Right hindlimb (tissue), 1 donor: ENCODE results near the gene FCN3.

Experiments used
- DNase-seq: peaks from one replicate; pipeline ENCODE4 v3.0.0-alpha.2; 2018

FCN3 gene

GRCh38 chr1:27356619-27357280 lies 17.9 kb downstream of the FCN3 start:
- DNase-seq, result no peak

GRCh38 chr1:27356277-27356618 lies 18.4 kb downstream of the FCN3 start:
- DNase-seq, result no peak

- no peak for DNase-seq
Measured at GRCh38 chr1:27355683-27356082, 18.9 kb downstream of the FCN3 start.

GRCh38 chr1:27353629-27354028 lies 21.0 kb downstream of the FCN3 start:
- DNase-seq, result no peak

GRCh38 chr1:27353166-27353565 lies 21.5 kb downstream of the FCN3 start:
- no peak for DNase-seq

DNA sequence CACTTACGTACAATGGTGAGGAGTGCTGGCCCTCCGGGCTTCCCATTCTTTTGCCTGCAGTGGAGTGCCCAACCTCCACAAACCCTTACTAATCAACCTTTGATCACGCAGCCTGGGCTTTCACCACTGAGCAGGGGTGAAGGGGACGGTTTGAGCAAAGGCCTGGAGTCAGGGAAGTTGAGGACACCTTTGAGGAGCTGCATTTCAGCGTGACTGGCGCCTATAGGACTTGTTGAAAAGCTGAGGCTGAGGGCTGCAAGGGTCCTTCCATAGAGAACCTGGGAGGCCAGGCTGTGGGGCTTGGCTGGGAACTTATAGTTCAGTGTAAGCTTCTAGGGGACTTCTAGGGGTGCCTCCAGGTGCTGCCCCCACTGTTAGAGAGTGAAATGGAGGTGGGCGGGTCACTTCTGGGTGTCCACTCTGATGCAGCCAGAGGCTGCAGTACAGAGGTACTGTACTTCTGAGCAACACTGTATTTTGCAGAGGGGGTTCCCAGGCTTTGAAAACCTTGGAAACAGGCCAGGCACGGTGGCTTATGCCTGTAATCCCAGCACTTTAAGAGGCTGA lies 23.0 kb downstream of the FCN3 start:
- no peak for DNase-seq

DNA sequence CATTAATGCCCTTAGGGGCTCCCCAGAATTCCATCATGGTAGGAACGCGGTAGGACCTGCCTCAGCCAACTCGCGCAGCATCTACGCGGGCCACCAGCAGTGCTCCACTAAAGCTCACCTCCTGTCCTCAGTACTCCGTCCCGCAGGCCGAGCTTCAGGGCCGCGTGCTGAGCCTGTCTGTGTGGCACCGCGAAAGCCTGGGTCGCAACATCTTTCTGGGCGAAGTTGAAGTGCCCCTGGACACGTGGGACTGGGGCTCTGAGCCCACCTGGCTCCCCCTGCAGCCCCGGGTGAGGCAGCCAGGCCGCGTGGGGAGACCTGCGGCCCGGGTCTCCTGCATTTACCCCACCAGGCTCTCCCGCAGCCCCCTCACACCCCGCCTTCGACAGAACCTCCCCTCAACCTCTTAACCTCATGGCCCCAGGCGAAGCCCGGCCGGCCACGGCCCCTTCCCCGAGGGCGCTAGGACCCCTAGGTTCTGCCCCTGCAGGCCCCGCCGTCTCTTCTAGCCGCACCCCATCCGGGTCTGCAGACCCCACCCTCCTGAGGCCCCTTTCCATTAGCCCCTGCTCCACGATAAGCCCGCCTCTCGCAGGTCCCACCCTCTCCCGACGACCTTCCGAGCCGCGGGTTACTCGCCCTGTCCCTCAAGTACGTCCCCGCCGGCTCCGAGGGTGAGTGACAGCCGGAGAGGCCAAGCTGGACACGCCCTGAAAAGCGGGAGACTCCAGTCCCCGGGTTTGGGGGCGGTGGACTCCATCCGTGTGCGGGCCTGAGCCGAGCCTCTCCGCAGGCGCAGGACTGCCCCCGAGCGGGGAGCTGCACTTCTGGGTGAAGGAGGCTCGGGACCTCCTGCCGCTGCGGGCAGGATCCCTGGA lies 23.7 kb downstream of the FCN3 start:
- DNase-seq, result peak; percentile 63

- DNase-seq, result peak; percentile 79
Measured at GRCh38 chr1:27349784-27350662, 24.6 kb downstream of the FCN3 start.

DNA sequence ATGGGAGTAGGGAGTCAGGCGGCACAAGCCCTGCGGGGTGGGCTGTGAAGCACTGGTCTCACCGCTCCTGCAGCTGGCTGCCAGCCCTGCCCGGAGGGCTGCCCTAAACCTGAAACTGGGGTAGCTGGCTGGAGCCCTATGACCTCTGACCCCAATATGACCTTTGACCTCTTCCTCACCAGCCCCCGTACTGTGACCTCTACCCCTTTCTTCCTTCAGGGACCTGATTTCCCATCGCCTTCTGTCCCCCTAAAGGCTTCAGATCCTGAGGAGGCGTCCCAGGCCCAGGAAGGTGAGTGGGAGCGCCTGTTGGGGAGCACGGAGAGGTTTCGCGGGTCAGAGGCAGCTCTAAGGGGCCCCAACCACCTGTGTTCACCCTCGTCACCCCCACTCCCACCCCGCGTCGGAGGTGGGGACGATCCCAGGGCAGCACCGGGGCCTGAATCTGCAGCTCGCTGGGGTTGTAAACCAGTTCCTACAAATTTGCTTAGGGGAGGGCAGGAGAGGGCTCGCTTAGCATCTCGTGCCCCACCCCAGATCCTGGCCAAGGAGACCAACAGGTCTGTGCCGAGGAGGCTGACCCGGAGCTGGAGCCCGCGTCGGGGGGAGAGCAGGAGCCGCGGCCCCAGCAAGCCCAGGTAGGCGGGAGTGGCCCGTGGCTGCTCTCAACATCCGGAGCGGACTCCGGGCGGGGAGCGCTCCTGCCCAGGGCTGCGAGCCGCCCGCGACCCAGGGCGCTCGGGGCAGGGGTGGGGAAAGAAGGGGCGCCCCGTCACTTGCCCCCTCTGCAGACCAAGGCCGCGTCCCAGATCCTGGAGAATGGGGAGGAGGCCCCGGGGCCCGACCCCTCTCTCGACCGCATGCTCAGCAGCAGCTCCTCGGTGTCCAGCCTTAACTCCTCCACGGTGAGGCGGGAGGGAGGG lies 25.5 kb downstream of the FCN3 start:
- no peak for DNase-seq

GRCh38 chr1:27346991-27347624 lies 27.5 kb downstream of the FCN3 start:
- no peak for DNase-seq

DNA sequence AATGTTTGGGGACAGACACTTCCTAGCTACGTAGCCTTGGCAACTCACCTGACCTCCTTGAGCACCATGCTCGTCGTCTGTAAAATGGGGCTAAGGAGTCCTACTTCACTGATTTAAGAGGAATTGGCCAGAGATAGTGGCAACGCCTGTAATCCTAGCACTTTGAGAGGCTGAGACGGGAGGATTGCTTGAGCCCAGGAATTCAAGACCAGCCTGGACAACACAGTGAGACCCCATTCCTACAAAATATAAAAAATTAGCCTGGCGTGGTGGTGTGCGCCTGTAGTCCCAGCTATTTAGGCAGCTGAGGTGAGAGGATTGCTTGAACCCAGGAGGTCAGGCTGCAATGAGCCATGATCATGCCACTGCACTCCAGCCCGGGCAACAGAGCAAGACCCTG lies 28.3 kb downstream of the FCN3 start:
- DNase-seq, result no peak

DNA sequence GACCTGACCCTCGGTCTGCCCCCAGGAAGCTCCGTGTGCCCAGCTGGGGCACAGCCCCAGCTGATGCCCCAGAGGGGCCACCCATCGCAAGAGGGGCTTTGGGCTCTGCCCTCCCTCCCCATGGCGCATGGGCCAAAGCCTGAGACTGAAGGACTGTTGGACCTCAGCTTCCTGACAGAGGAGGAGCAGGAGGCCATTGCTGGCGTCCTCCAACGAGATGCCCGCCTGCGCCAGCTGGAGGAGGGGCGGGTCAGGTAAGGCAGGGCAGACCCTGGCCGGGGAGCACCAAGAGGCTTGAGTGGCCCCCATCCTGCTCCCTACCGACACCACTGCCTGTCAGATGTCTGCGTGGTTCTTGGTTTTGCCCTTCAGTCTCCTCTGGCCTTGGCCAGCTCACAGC lies 29.4 kb downstream of the FCN3 start:
- no peak for DNase-seq

DNA sequence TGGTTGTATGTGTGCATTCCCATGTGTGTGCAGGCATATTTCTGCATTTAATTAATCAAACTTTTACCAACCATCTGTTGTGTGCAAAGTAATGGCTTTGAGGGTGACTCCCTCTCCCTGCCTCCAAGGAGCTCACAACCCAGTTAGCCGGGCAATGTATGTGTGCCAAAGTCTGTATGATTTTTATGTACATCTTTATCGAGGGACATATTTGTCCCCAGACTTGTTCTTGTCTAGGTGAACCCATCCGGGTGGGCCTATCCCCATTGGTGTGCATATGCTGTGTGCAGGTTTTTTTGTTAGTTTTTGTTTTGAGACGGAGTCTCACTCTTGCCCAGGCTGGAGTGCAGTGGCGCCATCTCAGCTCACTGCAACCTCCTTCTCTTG lies 31.0 kb downstream of the FCN3 start:
- no peak for DNase-seq

DNA sequence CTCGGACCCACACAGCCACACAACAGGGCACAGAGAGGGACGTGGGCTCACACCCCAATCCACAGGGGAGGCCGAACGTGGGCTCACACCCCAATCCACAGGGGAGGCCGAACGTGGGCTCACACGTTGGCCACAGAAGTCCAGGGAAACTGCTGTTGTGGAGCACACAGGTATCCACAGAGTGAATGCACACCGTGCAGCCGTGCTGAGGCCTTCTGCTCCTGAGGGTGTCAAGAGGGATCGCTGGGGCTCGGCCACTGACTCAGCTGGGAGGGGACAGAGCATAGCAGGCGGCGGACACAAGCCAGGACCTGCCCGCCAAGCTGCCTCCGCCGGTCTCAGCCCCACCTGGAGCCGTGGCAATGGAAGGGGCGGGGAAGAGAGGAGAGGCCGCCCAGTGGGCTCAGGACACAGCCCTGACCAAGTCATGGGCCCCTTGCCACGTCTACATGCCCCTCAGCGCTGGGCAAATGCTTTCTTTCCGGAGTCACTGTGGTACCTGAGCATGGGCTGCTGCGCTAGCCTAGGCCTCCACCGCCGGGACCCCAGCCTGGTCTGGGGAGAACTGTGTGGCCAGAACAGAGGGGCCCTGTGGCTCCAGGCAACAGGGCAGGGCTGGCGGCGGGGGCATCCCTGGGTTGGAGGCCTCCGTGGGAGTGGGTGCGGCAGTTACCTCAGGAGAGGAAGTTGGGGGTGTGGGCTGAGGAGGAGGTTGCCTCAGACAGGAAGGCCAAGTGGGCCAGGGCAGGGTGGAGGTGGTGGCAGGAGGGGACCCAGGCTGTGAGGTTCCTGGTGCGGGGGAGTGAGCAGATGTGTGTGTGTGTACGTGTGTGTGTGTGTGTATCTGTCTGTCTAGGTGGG lies 31.6 kb downstream of the FCN3 start:
- DNase-seq, result no peak

GRCh38 chr1:27342391-27342777 lies 32.2 kb downstream of the FCN3 start:
- DNase-seq, result no peak

GRCh38 chr1:27341525-27342252 lies 32.9 kb downstream of the FCN3 start, which contains the start of gene SYTL1:
TSS of gene SYTL1 (plus strand) at chr1:27342022. CDS start at chr1:27345335, 3,313 bp downstream.
- no peak for DNase-seq

DNA sequence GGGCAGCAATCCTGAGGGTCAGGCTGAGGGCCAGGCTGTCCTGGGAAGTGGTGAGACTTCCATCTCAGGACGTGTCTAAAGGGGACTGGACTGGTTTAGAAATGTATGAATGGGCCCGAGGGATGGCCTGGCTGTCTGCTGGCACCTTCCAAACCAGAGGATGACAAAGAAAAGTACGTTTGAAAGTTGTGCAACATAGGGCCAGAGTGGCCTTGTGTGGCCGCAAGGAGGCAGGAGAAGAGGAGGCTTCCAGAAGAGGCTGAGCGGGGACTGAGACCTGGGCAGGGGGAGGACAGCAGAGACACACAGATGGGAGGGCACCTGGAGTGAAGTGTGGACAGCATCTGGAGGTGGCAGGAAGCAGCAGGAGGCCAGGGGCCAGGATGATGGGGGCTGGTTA lies 35.4 kb downstream of the FCN3 start:
- DNase-seq, result no peak

GRCh38 chr1:27338751-27339150 lies 35.9 kb downstream of the FCN3 start:
- DNase-seq, result no peak

DNA sequence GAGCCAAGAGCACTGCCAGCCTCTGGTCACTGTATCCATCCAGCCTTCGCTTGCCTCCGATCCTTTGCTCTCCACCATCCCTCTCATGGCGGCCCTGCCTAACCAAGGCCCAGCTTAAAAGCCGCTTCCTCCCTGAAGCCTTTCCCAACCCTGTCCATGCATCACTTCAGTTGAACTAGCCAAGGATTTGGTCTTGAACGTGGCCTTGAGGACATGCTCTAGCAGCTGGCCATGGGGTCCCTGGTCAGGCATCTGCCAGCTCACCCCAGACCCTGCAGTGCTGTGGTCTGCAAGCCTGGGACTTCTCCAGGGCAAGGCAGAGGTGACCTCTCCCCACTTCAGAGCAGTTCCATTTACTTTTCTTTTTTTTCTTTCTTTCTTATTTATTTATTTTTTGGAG lies 37.9 kb downstream of the FCN3 start:
- DNase-seq, result no peak
